Fibroblast of lung (primary cell): ENCODE data around the gene XPR1.

ENCODE experiments used
- EZH2 ChIP-seq: IDR thresholded peaks from 2 replicates; pipeline ENCODE4 v1.5.1; 2012; ENCODE audit warnings: low read length, control low read depth, mild to moderate bottlenecking; ENCODE audit errors: missing control alignments
- TF ChIP-seq, protein P1 (sequence below), 2 donors: IDR thresholded peaks in 1 of 2; conservative IDR thresholded peaks in 1 of 2; 1 replicate in 1 of 2; 2 replicates in 1 of 2; pipeline ENCODE4 v1.5.1; 2011 to 2012; ENCODE audit warnings: low read length in 2 of 2, control low read depth in 1 of 2, inconsistent platforms in 1 of 2, low read depth in 1 of 2, mild to moderate bottlenecking in 1 of 2

DNA sequence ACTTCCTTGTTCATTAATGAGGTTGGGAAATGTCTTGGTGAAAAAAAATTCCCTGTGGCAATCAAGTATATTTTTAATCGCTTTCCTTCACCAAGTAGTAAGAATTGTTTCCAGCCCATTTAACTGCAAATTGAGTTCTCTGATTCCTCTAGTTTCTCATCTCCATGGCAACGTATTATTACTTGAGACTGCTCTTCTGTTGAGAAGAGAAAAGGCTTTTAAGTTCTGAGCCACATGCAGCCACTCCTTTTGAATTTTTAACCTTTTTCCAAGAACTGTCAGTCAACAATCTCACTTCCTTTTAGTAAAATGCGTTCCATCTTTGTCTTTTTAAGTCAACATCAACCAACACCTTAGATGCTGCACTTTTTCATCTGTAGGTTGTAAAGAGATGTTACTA lies 205.2 kb downstream of the XPR1 start:
- TF ChIP-seq, protein P1, sequence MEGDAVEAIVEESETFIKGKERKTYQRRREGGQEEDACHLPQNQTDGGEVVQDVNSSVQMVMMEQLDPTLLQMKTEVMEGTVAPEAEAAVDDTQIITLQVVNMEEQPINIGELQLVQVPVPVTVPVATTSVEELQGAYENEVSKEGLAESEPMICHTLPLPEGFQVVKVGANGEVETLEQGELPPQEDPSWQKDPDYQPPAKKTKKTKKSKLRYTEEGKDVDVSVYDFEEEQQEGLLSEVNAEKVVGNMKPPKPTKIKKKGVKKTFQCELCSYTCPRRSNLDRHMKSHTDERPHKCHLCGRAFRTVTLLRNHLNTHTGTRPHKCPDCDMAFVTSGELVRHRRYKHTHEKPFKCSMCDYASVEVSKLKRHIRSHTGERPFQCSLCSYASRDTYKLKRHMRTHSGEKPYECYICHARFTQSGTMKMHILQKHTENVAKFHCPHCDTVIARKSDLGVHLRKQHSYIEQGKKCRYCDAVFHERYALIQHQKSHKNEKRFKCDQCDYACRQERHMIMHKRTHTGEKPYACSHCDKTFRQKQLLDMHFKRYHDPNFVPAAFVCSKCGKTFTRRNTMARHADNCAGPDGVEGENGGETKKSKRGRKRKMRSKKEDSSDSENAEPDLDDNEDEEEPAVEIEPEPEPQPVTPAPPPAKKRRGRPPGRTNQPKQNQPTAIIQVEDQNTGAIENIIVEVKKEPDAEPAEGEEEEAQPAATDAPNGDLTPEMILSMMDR (conservative IDR thresholded peaks at IDR 0.05 in 1 of 2, IDR thresholded peaks at IDR 0.05 in 1 of 2; ENCODE audit: low read depth in 1 of 2, low read length in 2 of 2) = no peak
- TF ChIP-seq EZH2 = no peak
